ENCODE measurements around the gene SBNO2. TPM values are rescaled to one million over a fixed set of nuclear protein-coding genes. Genes with fewer than 3 reads are reported as not detected.

Gene SBNO2, protein sequence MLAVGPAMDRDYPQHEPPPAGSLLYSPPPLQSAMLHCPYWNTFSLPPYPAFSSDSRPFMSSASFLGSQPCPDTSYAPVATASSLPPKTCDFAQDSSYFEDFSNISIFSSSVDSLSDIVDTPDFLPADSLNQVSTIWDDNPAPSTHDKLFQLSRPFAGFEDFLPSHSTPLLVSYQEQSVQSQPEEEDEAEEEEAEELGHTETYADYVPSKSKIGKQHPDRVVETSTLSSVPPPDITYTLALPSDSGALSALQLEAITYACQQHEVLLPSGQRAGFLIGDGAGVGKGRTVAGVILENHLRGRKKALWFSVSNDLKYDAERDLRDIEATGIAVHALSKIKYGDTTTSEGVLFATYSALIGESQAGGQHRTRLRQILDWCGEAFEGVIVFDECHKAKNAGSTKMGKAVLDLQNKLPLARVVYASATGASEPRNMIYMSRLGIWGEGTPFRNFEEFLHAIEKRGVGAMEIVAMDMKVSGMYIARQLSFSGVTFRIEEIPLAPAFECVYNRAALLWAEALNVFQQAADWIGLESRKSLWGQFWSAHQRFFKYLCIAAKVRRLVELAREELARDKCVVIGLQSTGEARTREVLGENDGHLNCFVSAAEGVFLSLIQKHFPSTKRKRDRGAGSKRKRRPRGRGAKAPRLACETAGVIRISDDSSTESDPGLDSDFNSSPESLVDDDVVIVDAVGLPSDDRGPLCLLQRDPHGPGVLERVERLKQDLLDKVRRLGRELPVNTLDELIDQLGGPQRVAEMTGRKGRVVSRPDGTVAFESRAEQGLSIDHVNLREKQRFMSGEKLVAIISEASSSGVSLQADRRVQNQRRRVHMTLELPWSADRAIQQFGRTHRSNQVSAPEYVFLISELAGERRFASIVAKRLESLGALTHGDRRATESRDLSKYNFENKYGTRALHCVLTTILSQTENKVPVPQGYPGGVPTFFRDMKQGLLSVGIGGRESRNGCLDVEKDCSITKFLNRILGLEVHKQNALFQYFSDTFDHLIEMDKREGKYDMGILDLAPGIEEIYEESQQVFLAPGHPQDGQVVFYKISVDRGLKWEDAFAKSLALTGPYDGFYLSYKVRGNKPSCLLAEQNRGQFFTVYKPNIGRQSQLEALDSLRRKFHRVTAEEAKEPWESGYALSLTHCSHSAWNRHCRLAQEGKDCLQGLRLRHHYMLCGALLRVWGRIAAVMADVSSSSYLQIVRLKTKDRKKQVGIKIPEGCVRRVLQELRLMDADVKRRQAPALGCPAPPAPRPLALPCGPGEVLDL (N-terminal part only)
- 4.4 TPM for total RNA-seq

DNA sequence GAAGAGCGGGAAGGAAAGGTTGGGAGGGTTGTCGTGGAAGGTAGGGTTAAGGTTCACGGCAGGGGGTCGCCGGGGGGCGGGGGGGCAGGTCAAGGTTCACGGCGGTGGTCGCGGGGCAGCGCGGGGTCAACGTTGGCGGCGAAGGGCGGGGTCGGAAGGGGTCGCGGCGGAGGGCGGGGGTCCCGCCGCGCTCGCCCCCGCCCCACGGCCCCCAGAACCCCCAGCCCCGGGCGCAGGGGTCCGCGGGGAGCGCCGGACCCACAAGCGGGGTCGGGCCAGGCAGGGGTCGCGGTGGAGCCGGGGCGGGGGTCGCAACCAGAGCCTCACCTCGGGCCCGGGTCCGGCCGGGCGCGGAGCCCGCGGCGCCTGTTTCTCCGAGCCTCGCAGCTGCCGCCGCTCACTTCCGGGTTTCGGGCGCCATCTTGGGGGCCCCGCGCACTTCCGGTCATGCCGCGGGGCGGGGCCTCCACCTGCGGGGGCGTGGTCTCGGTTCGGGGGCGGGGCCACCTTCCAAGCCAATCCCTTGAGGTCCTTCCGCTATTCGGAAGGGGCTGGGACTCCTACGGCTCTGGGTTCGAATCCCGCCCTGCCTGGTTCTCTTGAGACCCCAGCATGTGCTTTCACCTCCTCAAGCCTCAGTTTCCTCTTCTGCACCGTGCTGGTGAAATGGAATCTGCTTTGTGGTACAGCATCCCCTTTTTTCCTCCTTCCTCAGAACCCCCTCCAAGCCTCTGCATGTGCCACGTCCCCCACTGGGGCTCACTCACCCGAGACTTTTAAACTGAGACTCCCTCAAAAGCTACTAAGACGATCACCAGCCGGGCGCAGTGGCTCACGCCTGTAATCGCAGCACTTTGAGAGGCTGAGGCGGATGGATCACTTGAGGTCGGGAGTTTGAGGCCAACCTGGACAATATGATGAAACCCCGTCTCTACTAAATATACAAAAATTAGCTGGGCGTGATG is at the start of gene SBNO2:
SBNO2 (minus strand) TSS at position 424 of the 965 bp plus-strand sequence. CDS start 19,992 bp downstream, outside the sequence.

DNA sequence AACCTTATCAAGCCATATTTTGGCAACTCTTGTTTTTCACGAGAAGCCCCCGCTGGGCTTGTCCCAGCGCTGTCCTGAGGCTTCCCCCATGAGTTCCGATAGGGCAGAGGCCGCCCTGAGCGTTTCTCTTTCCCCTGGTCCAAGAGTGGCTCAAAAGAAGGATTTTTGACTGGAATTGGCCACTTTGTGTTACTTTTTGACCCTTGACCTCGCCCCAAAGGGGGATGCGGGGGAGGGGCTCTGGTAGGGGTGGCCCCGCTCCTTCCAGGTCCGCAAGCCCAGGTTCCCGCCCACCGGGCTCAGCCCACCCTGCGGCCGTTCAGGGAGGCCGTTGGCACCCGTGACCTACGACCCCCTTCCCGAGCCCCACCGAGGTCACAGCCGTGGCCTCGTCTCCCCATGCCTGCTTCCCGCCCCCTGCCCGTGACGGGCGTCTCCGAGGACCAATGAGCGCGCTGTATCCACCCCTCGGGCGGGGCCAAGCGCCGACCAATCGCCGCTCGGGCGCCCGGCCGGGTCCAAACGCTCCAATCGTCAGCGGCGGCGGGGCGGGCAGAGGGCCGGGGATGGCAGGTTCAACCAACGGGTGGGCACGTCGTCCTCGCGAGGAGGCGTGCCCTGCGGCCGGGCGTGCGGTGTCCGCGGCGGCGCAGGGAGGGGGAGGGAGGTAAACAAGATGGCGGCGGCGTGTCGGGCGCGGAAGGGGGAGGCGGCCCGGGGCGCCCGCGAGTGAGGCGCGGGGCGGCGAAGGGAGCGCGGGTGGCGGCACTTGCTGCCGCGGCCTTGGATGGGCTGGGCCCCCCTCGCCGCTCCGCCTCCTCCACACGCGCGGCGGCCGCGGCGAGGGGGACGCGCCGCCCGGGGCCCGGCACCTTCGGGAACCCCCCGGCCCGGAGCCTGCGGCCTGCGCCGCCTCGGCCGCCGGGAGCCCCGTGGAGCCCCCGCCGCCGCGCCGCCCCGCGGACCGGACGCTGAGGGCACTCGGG is 31.3 kb upstream of the SBNO2 start, which contains the start of gene STK11:
STK11 (plus strand) TSS at position 665 of the 986 bp plus-strand sequence. CDS start 1,136 bp downstream, outside the sequence.

DNA sequence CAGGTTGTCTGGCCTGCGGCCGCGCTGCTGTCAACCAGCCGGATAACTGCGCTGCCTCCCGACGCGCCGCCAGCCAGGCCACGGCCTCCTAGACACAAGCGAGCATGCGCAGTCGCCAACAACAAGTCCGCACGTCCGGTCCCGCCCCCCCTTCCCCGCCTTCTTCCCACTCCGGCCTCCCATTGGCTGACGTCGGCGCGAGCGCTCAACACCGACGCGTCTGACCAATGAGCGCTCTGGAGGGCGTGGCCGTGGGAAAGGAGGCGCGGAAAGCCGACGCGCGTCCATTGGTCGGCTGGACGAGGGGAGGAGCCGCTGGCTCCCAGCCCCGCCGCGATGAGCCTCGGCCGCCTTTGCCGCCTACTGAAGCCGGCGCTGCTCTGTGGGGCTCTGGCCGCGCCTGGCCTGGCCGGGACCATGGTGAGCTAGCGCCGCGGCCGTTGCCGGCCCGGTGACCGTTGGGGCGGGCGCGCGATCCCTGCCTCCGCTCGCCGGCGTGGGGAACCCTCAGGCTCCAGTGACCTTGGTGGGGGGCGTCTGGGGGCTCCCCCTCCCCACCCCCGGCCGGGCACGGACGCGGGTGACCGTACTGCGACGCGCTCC is 70.3 kb downstream of the SBNO2 start, which contains the start of gene GPX4:
GPX4 (plus strand) TSS at position 287 of the 603 bp plus-strand sequence; CDS start at position 337, 50 bp downstream.

DNA sequence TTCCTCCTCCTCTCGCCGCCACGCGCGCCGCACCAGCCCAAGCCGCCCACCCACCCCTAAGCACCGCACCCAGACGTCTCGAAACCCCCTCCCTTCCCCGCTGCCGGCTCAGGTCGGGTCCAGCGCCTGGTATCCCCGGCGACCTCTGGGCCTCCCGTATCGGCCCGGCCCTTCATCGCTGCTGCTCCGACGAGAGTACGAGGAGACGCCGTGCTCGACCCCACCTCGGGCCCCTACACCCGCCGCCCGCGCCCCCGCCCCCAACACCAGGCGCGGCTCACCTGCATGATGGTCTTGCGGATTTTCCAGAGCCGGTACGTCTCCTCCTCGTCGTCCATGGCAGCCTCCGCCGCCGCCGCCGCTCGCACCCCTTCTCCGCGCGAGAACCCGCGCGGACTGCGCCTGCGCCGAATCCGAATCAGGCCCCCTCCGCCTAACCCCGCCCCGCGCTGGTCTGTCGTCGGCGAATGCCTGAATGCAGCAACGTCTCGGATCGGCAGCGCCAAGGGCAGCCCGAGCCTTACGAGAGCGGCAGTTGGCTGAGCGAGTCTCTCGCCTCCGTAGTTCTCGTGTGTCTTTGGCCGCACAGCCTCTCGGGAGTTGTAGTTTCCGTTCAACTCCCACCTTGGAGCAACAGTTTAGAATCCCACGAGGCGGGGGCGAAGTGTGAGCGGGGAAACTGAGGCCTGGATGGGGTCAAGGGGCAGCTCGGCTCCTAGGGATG is 78.9 kb downstream of the SBNO2 start, which contains the start of gene POLR2E:
POLR2E (minus strand) TSS at position 398 of the 724 bp plus-strand sequence; CDS start at position 338, 60 bp downstream.

DNA sequence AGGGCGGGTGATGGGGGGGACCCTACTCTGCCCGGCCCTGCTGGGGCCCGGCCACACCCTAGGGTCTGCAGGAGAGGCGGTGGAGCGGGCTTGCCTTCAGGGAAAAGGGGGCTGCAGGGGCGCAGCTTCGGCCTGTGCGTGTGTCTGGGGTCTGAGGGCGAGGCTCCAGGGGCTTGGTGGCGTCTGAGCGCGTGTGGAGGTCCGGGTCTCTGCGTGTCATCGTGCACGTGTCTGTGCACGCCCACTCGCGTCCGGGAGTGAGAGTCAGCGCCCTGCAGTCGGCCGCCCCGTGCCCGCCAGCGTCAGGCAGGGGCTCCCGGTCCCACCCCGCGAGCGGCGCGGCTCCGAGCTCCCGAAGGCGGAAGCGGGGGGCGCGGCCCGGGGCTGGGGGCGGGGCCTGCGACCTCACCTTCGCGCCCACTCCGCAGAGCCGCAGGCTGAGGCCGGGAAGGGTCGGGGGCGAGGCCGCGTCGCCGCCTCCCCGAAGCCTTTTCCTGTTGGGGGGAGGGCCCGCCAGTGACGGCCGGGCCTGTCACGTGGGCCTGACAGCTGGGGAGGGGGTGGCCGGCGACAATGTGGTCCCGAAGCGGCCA is 107.2 kb downstream of the SBNO2 start, which contains the start of gene ARHGAP45:
ARHGAP45 (plus strand) TSS at position 420 of the 593 bp plus-strand sequence. CDS start 239 bp downstream, outside the sequence.

Other genes starting within 250 kb of the SBNO2 start
- 7.6 TPM for gene ARID3A, start 248.2 kb downstream of the SBNO2 start, total RNA-seq
- 33.7 TPM for gene WDR18, start 189.9 kb downstream of the SBNO2 start, total RNA-seq
- 0.69 TPM for gene GRIN3B, start 173.8 kb downstream of the SBNO2 start, total RNA-seq
- 40.8 TPM for gene TMEM259, start 153.1 kb downstream of the SBNO2 start, total RNA-seq
- gene RNU6-2, start 152.7 kb downstream of the SBNO2 start, total RNA-seq, result not detected
- 18.2 TPM for gene CNN2, start 147.7 kb downstream of the SBNO2 start, total RNA-seq
- gene ABCA7, start 134.2 kb downstream of the SBNO2 start, total RNA-seq, result 11.8 TPM
- gene ARHGAP45, start 107.1 kb downstream of the SBNO2 start, total RNA-seq, result 2.5 TPM
- gene POLR2E, start 78.9 kb downstream of the SBNO2 start, total RNA-seq, result 55.4 TPM
- 187 TPM for gene GPX4, start 70.3 kb downstream of the SBNO2 start, total RNA-seq
- gene STK11, start 31.5 kb upstream of the SBNO2 start, total RNA-seq, result 45.7 TPM
- gene CBARP, start 63.7 kb upstream of the SBNO2 start, total RNA-seq, result 12.9 TPM
- gene ATP5F1D, start 67.5 kb upstream of the SBNO2 start, total RNA-seq, result 18.5 TPM
- gene MIDN, start 74.3 kb upstream of the SBNO2 start, total RNA-seq, result 14.1 TPM
- 512 TPM for gene CIRBP, start 95.1 kb upstream of the SBNO2 start, total RNA-seq
- gene FAM174C, start 101.3 kb upstream of the SBNO2 start, total RNA-seq, result 5.8 TPM
- gene EFNA2, start 111.6 kb upstream of the SBNO2 start, total RNA-seq, result 12.5 TPM
- 44.8 TPM for gene NDUFS7, start 209.6 kb upstream of the SBNO2 start, total RNA-seq
- gene GAMT, start 227.3 kb upstream of the SBNO2 start, total RNA-seq, result 22.1 TPM
- 27.2 TPM for gene DAZAP1, start 233.3 kb upstream of the SBNO2 start, total RNA-seq